HG03039 (cell line): ENCODE measurements around the gene RALGPS1.

Experiments used
- ATAC-seq: cut with Tn5 transposase; IDR thresholded peaks from one replicate; pipeline ENCODE4 v1.9.1; 2021; ENCODE audit warnings: mild to moderate bottlenecking, moderate library complexity; ENCODE audit not compliant: unreplicated experiment

RALGPS1 gene

DNA sequence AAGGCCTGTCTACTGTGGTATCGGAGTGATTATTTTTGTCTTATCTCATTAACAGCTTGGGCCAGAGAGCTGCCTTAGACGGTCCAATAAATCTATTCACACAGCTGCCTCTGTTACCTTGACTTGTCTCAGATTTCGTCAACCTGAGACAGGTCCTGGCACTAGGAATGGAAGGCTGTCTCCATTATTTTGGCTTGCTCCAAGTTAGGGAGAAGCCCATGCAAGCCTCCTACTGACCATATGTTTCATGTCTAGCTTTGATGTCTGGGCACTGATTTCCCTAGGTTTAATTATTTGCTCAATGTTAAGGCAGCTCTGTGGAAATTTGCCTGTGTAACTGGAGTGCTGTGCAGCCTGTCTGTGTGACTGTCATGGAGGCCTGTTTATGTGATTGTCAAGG is 12.4 kb upstream of the RALGPS1 start:
- ATAC-seq: no peak

DNA sequence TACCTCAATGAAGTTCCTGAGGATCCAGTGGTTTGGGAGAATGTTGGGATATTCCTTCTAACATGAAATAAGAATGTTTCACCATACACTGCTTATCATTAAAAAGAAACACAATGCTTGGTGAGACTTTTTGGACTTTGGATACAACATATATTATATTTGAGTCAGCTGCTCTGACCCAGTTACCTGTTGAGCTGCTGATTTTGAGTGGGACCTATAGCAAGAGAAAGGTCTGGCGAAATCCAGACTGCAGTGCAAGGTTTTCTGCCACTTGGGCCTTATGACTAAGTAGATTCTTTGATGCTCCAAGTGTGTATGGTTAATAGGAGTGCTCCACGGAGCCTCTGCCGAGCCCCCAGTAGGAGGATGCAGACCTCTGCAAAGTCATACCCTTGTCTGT is 10.0 kb upstream of the RALGPS1 start:
- ATAC-seq: no peak

DNA sequence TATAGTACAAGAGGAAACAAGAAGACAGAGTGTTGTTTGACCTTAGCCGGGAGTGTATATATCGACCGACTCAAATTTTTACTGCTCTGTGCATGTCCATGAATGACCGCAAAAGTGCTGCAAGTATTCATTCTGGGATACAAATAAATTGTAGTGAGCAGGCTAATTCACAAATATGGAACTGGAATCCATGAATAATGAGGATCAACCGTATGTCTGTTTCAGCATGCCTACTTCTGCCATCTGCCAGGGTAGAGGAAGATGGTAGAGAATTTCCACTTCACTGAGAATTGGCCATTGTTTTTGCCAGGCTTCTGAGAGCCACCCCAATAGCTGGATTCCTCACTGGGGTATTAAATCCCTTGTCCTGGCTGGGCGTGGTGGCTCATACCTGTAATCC is 8.5 kb upstream of the RALGPS1 start:
- ATAC-seq: no peak

DNA sequence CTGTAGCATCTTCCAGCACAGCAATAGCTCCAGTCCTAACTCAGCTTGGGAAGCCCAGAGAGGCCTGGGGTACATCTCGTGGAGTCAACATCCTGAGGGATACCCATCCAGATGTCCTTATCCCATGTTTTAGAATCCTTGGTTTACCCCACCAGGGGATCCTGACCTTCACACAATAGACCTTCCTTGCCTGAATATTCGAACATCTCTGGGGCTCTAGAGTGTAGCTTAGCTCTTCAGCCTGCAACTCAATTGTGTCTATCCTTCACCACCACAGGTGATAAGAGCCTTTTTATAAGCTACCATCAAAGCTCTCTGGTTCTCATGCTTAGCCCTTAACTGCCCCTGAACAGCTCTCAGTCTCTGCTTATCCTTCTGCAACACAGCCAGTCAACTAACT is 7.5 kb upstream of the RALGPS1 start:
- ATAC-seq: no peak

DNA sequence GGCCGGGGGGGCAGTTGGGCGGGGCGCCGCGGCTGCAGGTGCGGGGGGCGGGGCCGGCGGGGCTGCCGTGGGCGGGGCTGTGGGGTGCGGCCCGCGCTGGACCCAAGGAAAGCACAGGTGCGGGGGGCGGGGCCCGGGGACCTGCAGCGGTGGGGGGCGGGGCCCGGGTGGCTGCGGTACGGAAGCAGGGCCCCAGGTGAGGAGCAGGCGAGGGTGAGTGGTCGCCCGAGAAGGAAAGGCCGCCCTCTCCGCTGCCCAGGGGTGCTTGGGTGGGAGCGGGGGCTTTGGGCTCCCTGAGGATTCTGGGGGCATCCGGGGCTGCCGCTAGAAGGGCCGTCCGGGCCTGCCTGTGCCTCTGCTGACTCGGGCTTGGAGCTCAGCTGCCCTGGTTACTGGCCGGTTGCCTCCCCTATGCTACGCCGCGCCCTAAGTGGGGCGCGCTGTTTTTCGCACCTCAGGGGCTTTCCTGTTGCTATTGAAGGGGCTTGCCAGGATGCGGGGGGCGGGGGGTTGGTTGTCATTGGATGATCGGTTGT is 767 bp downstream of the RALGPS1 start:
- no peak for ATAC-seq

DNA sequence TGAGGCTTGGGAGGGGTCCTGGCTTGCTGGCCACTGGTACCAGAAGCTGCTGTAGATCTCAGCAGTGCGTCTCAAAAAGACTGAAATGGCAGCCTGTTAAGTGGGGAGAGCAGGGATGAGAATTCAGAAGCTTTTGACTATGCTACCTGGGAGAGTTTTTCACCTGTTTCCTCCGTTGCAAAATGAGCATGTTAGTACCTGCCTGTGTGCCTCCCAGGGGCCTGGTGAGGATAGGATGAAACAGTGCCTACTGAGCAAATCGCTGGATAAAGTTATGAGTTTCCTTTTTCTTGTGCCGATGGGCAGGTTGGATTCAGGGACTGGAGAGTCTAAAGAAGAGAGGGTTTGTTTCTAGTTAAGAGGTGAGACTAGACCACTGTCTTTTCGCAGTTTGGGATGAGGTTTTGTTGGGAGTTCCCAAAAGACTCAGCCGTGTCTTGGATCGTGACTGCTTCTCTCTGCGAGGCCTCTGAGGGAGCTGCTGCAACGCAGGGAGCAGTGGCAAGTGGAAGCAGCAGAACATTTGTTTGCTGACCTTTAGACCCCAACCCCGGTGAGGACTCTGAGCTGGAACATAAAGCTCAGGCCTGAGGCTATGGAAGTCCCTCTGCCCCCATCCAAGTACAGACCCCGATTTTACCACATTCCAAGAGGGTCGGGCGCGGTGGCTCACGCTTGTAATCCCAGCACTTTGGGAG is 1.4 kb downstream of the RALGPS1 start:
- ATAC-seq: no peak

DNA sequence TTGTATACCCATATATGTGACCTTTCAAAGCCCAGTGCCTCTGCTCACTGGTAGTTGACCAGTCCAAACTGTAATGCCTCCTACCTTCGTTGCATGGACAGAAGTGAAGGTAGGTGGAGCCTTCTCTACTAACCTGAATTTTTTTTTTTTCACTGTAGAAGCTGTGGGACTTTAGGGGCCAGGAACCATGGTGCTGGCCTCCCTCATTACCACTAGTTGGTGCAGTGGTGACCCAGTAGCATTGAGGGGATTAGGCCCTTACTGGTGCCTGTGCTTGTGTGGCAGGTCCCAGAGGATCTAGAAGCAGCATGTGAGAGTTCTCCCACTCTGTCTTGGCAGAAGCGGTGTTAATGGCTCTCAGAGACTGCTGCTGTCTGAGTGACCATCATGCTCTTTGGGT is 2.3 kb downstream of the RALGPS1 start:
- ATAC-seq: no peak

DNA sequence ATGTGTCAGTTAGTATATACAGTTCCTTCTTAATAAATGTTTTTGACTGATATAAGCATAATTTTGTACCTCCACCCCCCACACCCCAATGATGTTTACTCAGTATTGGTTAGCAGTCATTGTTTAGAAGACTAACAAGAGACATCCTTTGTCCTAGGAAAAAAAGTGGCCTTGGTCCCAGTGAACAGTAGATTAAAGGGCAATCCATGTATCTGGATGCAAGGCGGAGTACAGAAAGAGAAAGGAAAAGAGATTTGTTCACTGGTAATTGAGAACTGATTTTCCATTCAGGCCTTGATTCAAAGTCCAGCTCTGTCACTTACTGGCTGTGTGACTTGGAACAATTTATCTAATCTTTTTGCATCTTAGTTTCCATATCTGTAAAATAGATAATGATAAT is 4.6 kb downstream of the RALGPS1 start:
- ATAC-seq: no peak

DNA sequence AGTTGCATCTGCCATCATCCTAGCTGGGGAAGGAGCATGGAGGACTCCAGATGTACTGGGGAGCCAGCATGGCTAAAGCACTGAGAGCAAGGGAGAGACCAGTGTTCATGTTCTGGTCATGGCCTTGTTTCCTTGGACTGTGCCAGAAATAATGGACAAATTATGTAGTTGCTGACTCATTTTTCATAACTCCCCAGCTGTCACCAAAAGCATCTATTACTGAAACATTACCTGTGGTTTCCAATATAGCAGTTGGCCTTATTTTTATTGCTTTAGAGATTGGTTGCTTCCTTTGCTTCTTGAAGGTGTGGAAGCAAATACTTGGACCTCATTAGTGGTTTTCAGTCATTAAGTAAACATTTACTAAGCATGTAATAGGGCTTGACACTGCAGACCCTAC is 11.3 kb downstream of the RALGPS1 start:
- ATAC-seq: no peak

DNA sequence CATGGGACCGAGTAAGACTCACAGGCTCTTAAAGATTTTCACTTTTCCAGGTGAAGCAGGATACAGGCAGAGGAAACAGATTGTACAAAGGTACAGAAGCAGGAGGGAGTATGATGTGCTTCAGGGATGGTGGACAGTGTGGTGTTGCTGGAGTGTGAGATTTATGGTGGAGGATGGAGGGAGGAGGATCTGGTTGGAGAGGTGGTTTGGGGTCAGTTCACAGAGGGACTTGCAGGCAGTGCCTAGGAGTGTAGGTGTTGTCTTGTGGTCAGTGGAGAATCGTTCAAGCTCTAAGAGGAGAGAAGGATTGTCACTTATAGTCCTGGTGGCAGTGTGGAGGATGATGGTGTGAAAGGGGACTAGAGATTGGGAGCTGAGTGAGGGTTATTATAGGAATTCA is 11.8 kb downstream of the RALGPS1 start:
- ATAC-seq: no peak

DNA sequence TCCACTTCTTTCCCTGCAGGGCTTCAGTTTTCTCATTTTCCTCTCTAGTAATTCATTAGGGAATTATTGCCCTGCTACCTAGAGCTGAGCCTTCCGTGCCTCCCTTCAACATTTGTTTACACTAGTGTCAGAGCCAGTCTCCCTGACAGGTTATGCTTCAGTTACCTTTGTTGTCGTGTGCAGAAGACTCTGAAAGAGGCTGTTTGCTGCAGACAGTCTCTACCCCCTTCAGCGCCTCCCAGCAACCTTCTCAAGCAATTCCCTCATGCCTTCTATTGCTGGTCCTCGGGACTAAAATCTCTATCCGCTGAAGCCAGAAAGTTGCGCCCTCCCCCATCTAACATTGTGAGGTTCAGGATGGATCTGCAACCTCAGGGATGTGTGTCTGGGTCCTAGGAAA is 12.8 kb downstream of the RALGPS1 start:
- no peak for ATAC-seq

DNA sequence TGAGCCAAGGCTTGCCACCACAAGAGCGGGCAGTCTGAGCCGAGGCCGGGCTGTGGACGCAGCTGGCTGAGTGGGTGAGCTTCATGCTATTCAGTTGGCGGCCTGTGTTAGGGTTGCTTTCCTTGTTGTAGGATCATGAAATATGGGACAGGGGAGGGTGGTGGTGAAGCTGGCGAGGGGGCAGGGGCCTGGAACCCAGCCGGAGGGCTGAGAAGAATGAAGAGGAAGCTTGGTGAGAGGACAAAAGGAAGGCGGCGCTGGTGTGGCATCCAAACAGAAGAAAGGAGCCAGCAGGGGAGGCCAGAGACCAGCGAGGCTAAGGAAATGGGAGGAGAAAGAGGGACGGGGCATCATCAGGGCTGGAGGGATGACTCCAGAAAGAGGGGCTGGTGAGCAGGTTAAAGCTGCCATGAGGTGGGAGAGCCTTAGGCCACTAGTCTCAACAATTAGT is 18.3 kb downstream of the RALGPS1 start:
- ATAC-seq: no peak

DNA sequence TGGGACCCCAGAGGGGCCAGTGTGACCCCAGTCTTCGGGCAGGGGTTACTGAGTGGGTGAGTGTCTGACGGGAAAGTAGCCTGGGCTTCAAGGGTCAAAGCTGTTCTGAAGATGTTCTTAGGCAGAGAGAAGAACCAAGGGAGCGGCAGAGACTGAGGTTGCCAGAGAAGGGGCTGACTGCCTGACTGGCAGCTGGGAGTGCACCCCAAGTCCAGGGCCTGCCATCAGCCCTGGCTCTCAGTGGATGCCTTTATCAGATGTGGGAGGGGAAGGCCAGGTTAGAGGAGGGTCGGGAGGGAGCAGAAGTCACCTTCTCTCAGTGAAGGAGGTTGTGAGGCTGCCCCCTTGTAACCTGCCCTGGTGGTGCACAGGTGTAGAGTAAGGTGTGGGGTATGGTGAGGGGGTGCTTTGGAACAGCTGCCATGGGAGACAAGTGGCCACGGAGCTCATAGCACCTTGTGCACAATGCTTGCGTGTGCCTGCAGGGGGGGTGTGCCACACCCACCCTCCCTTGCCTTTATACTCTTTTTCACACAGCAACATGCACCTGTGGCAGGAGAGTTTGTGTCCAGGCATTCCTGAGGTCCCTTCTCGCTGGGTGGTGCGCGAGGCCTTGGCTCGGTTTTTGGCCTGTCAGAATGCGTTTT is 18.9 kb downstream of the RALGPS1 start:
- no peak for ATAC-seq

DNA sequence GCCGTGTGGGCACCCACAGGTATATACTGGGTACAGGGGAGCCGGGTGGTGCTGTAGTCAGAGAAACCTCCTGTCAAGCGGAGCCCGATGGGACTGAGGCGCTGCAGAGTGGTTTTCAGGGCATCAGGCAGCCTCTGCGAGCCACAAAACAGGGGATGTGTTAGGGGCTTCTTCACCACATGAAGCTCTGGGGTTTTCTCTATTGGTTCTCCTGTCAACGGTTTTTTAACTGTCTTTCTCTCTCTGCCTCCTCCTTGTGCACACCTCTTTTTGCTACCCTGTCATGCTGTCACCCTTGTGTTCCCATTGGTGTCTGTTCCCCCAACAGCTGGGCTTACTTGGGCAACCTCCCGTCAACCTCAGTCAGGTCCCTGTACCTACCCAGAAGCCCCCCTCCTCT is 19.9 kb downstream of the RALGPS1 start:
- ATAC-seq: no peak

DNA sequence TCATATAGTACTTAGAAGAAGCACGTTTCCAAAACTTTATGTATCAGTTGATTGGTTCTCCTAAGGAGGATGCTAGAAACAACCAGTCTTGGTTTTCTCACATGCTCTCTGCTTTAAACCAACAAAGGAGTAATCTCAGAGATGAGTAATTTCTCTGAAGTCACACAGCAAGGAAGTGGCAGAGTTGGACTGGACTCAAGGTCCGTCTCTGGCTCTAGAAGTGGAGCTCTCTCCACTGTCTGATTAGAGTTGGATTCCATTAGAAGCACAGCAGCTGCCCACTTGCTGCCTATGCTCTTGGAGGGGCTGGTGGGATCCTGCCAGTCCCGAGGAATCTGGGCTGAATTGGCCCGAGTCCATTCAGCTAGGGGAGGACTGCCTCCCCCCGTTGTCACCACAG is 21.0 kb downstream of the RALGPS1 start:
- no peak for ATAC-seq

DNA sequence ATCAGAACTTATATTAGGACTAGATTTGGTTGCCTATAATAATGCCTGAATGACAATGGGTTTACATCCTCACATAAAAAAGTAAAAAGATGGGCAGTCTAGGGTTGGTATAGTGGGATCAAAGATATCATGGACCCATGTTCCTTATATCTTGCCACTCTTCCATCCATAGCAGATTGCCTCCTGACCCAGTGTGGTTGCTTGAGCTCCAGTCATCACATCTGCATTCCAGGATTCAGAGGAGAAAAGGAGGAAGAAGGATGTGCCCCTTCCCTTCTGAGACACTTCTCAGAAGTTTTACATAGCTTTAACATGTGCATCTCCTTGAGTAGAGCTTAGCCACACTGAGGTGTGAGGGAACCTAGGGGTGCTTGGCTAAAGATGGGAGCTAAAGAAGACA is 22.9 kb downstream of the RALGPS1 start:
- no peak for ATAC-seq

DNA sequence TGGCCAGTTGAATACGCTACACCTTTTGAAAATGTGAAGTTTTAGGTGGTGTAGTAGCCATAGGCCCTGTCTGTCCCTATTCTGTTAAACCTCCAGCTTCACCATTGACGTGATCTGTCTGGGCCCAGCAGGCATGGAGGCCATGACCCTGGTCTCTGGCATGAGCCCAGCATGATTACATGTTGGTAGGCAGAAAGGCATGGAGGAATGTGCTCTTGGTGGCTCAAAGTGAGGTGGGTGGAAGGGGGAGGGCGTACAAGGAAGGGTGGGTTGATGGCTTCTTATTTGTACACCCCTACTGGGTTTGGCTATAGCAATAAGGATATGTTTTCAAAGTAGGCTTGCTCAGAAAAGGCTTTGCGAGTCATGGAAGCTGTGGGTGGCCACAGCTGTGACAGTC is 23.7 kb downstream of the RALGPS1 start:
- no peak for ATAC-seq

DNA sequence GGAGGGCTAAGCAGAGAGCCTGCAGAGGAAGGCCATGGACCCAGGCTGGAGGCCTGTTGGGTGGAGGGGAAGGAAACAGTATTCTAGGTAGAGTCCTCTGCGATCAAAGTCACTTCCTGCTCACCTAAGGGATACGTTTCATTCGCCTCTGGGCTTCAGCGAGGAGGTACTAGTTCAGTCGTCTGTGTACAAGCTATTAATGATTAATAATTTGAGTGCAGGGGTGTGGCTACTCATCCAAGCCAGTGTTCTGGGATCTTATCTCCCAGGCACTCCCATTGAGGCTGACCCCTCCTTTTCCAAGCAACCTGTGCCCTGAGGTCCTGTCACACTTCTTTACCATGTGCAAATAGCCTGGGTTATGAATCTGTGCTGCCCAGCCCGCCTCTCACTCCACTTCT is 25.2 kb downstream of the RALGPS1 start:
- ATAC-seq: no peak

DNA sequence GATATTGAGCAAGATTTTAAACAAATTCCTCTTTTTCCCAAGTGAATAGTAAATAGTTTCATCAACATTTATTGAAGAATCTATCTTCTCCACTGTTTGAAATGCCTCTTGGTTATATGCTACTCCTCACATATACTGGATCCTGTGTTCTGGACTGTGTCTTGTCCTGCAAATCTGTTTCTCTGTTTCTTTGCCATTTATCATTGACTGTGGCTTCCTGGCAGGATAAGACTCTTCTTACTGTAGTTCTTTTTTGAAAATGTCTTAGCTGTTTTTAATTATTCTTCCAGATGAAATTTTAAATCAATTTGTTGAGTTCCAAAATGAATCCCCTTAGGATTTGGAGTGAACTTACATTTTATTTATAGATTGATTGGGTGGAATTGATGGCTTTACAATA is 27.8 kb downstream of the RALGPS1 start:
- no peak for ATAC-seq

DNA sequence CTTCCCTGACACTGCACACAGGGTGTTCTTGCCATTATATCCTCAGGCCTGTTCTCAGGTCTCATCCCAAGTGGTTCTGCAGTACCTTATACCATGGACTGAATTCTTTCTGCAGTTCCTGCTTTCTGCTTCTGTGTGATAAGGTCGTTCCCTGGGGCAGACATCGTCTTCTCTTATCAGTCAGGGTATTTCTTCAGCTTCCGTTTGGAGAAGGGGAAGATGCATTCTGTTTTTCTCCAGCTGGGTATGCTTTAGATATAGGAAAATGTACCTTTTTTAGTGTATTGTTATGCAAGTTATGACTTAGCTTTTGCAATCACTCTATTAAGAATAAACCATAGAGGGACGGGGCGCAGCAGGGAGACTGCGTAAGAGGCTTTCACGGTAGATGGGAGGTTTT is 31.1 kb downstream of the RALGPS1 start:
- no peak for ATAC-seq

DNA sequence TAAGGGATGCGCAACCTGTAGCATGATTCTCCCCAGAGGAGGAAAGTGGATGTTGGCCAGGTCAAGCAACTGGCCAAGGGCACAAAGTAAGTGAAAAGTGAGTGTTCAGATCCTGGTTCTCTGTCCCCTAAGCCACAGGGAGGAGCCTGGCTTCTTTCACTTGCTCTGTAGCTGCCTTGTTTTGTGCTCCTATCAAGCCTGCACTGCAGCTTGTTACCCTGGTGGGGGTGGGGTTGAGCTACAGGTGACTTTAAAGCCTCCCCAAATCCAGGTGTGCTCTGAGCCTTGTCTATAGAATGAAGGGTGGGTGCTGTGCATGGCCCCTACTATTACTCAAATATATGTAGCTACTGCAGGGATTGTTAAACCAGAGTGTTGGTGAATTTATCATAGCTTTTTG is 32.9 kb downstream of the RALGPS1 start:
- ATAC-seq: no peak

DNA sequence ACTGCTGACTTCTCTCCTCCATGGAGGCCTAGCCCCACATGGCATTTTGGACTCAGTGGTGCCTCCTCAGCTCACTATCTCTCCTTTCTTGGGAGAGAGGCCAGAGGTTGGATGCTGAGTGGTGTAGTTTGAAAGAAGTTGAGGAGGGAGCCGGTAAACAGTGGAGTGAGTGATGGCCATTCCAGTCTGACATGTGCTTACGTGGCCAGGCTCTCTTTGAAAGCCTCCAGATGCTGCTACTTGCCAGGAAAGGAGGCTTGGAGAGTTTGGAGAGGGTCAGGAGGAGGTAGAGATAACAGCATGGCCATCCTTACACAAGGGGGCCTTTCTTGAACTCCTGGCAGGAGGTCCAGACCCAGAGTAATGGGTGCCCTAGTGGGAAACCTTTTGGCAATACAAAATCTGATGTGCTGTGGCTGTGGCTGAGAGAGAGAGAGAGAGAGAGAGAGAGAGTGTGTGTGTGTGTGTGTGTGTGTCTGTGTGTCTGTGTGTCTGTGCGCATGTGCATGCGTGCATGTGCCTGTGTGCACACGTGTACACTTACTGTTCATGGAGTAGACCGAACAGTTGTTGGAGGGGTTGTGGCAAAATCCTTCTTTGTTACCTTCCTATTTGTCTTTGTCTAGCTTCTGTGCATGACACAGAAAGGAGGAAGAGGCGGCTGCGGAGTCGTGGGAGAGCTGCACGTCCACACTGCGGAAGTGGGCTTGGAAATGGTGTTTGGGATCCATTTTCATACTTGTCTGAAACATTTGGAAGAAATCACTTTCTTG is 37.8 kb downstream of the RALGPS1 start:
- no peak for ATAC-seq
